ENCODE results near the gene LGALS3BP. TPM values are rescaled to one million over a fixed set of nuclear protein-coding genes. Genes with fewer than 3 reads are reported as not detected.

The LGALS3BP gene
- total RNA-seq, 1 experiment from 2014 or later, result 361 TPM

DNA sequence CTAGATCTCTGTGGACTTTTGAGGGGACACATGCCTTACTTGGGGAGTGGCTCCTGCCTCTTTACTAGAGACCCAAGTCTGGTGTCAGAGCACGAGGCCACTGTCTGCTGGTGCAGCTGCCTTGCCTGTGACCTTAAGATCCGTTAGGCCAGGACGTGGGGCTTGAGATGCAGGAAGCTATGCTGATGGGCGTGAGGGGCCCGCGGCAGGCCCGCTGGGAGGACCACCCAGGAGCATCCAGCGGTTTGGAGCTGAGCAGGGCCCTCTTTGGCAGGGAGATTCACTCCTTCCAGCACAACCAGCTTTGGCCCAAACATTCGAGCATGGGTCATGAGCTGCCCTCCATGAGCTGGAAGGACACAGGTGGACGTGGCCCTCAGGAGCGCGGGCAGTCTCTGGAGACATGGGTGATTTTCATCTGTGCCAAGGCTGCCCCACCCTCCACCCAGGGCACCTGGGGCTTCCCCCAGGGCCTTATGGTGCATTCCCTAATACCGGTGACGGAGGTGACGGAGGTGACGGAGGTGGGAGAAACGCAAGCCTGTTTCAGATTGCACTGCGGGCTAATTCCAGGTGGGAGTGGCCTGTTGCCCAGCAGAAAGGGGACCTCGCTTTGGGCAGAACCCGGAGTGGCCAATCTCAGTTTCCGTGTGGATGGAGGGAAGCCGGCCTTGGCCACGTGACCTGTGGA is 12.7 kb downstream of the LGALS3BP start:
- in situ Hi-C loops (cut with HindIII; ENCODE audit: low pct_unique_long_range_greater_than_20kb, low sequenced_read_pairs), result no loop called here
- POLR2A ChIA-PET, result interaction anchor here (0.6 kb wide), 1 partner anchor 95 kb away, joined by 3 read pairs; no protein-coding TSS in a partner anchor
- Histone ChIP-seq H3K36me3 (ENCODE audit: control insufficient read depth, insufficient read depth, low read length) (no peaks in the 10 kb centered on the region), H3K4me1 (ENCODE audit: control insufficient read depth, insufficient read depth, low read length) (no peaks in the 10 kb centered on the region; the same call in 1 of the 2 replicates), H3K9me3 (ENCODE audit: control insufficient read depth, insufficient read depth, low read depth, low read length) (no peaks in the 10 kb centered on the region), H3K4me3 (ENCODE audit: low read depth in 2 of 2, low read length in 2 of 2) (no peak overlapping the region), H3K27ac (ENCODE audit: low read length) (no peak overlapping the region), H3K27me3 (ENCODE audit: control insufficient read depth, insufficient read depth, low read length) (no peaks in the 10 kb centered on the region)
- intact Hi-C loops (cut with micrococcal nuclease; ENCODE audit: unreplicated experiment), result no loop called here
- no peak for TF ChIP-seq TCF7L2 (IDR thresholded peaks at IDR 0.05; ENCODE audit: low read depth, low read length)
- BruUV-seq (replicated peaks), result no TSS peak
- ATAC-seq, result no peak
- CTCF ChIA-PET, result no interaction called here
- no peak for DNase-seq (ENCODE audit: low read depth, low spot score)

- ATAC-seq (no peak), DNase-seq (ENCODE audit: low read depth, low spot score) (no peak)
- CTCF ChIA-PET, result no interaction called here
- in situ Hi-C loops (cut with HindIII; ENCODE audit: low pct_unique_long_range_greater_than_20kb, low sequenced_read_pairs), result no loop called here
- Histone ChIP-seq H3K4me1 (ENCODE audit: control insufficient read depth, insufficient read depth, low read length) (no peaks in the 10 kb centered on the region; the same call in 1 of the 2 replicates), H3K9me3 (ENCODE audit: control insufficient read depth, insufficient read depth, low read depth, low read length) (no peaks in the 10 kb centered on the region), H3K4me3 (ENCODE audit: low read depth in 2 of 2, low read length in 2 of 2) (no peak overlapping the region), H3K27me3 (ENCODE audit: control insufficient read depth, insufficient read depth, low read length) (no peaks in the 10 kb centered on the region), H3K36me3 (ENCODE audit: control insufficient read depth, insufficient read depth, low read length) (no peaks in the 10 kb centered on the region), H3K27ac (ENCODE audit: low read length) (no peak overlapping the region)
- no TSS peak for BruUV-seq (replicated peaks)
- TF ChIP-seq TCF7L2 (IDR thresholded peaks at IDR 0.05; ENCODE audit: low read depth, low read length) (no peak), REST (IDR thresholded peaks at IDR 0.05; ENCODE audit: insufficient read depth in 1 of 2, low read depth in 2 of 2, low read length in 1 of 2) (no peak)
- intact Hi-C loops (cut with micrococcal nuclease; ENCODE audit: unreplicated experiment), result no loop called here
- POLR2A ChIA-PET, result interaction anchor here (0.6 kb wide), 1 partner anchor 867 kb away, joined by 4 read pairs; no protein-coding TSS in a partner anchor
These were observed 13.5 kb downstream of the LGALS3BP start for GRCh38 chr17:78966123-78966813.

DNA sequence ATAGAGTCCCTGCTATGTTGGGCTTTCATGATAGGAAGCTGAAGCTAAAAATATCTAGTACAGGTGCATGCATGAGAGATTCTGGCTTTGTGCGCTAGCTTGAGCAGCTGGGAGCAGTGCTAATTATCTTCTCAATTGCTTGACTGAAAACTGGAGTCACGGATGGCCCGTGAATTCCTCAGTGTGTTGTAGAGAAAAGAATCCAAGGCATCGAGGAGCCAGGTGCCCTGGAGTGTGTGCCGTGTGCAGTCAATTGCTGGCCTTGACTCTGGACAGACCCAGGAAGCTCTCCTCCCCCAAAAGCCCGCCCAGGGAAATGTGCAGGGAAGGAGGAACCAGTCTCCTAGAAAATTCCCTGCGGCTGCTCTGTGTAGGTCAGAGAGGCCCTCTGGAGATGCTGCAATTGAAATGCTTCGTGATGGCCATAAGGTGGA is 14.2 kb downstream of the LGALS3BP start:
- H3K4me3 ChIP-seq (ENCODE audit: low read depth in 2 of 2, low read length in 2 of 2), result no peak overlapping the region
- CTCF ChIA-PET, result interaction anchor here (0.6 to 0.9 kb wide), 2 partner anchors 100 to 467 kb away, joined by 3 read pairs; no protein-coding TSS in a partner anchor
- no peaks in the 10 kb centered on the region for H3K36me3 ChIP-seq (ENCODE audit: control insufficient read depth, insufficient read depth, low read length)
- ATAC-seq (no peak), DNase-seq (ENCODE audit: low read depth, low spot score) (no peak)
- in situ Hi-C loops (cut with HindIII; ENCODE audit: low pct_unique_long_range_greater_than_20kb, low sequenced_read_pairs) (no loop called here), intact Hi-C loops (cut with micrococcal nuclease; ENCODE audit: unreplicated experiment) (no loop called here)
- BruUV-seq (replicated peaks), result no TSS peak
- no peak overlapping the region for H3K27ac ChIP-seq (ENCODE audit: low read length)
- TF ChIP-seq SIN3A (IDR thresholded peaks at IDR 0.05; ENCODE audit: borderline replicate concordance, insufficient read depth, low read depth, low read length), result no peak
- TF ChIP-seq REST (IDR thresholded peaks at IDR 0.05; ENCODE audit: insufficient read depth in 1 of 2, low read depth in 2 of 2, low read length in 1 of 2), result no peak
- no peak for TF ChIP-seq CTCF (IDR thresholded peaks at IDR 0.05)
- TF ChIP-seq POLR2AphosphoS5 (IDR thresholded peaks at IDR 0.05; ENCODE audit: low read depth, low read length), result no peak
- no peak for TF ChIP-seq TCF7L2 (IDR thresholded peaks at IDR 0.05; ENCODE audit: low read depth, low read length)
- no peaks in the 10 kb centered on the region for H3K4me1 ChIP-seq (ENCODE audit: control insufficient read depth, insufficient read depth, low read length)
- no peaks in the 10 kb centered on the region for H3K27me3 ChIP-seq (ENCODE audit: control insufficient read depth, insufficient read depth, low read length)
- H3K9me3 ChIP-seq (ENCODE audit: control insufficient read depth, insufficient read depth, low read depth, low read length), result no peaks in the 10 kb centered on the region
- POLR2A ChIA-PET, result interaction anchor here (0.6 kb wide), 1 partner anchor 867 kb away, joined by 4 read pairs; no protein-coding TSS in a partner anchor

Measured in Panc1 (cell line).